NCI-H2107 (cell line): ENCODE measurements around the gene ARIH1.

Experiments
- DNase-seq: peaks from one replicate; lab custom pipeline; 2025; lab: John Stamatoyannopoulos, UW

Gene ARIH1

DNA sequence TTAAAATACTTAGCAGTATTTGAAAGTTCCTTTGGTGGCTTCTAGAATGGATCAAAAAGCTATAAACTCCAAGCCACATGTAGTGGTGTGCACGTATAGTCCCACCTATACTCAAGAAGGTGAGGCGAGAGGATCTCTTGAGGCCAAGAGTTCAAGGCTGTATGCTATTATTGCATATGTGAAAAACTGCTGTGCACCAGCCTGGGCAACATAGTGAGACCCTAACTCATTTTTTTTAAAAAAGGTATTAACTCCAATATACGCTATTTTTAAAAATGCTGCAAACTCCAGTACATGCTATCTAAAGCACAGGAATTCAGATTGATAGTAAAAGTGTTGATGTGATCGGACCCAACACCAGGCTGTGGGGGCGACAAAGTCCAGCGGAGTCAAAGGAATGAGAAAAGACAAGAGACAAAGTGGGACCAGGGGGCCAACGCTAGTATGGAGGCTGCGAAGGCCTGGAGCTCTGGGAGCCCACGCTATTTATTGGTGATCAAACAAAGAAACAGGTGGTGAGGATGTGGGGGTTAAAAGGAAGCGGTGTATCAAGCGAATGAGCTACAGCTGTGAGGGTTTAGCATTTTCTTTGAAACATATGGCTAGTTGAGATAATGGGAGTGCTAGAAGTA is 66.6 kb downstream of the ARIH1 start:
- DNase-seq = no peak

DNA sequence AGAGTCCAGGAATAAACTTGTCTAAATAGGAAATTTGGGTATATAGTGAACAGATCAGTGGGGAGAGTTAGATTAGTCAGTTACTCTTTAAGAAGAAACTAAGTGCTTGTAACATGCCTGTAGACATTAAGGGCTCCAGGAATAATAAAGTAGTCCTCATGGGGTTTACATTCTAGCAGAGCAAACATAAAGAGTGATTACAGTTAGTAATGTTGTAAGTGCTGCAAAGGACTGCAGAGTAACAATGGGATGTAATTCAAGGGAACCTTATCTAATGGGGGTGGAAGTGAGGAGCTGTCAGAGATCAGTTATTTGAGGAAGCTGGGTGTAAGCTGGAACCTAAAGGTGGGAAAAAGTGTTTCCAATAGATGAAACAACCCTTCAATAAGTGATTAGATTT is 67.5 kb downstream of the ARIH1 start:
- DNase-seq = no peak

DNA sequence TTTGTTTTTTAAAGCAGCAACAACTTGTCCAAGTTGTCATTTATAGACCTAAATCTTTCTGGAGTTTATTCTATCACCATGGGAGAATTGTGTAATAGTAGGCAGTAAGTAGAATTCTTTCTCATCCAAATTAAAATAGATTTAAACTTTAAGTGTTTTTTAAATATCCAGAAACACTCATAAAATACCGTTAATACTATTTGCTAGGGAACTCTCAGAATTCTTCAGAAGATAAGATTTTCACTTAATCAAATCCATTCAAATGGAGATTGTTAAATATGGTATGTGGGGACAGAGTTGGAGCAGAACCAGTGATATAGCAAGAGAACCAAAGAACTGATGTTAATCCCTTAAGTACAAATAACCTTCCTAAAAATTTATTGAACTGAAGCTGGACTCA is 71.0 kb downstream of the ARIH1 start:
- DNase-seq = no peak

DNA sequence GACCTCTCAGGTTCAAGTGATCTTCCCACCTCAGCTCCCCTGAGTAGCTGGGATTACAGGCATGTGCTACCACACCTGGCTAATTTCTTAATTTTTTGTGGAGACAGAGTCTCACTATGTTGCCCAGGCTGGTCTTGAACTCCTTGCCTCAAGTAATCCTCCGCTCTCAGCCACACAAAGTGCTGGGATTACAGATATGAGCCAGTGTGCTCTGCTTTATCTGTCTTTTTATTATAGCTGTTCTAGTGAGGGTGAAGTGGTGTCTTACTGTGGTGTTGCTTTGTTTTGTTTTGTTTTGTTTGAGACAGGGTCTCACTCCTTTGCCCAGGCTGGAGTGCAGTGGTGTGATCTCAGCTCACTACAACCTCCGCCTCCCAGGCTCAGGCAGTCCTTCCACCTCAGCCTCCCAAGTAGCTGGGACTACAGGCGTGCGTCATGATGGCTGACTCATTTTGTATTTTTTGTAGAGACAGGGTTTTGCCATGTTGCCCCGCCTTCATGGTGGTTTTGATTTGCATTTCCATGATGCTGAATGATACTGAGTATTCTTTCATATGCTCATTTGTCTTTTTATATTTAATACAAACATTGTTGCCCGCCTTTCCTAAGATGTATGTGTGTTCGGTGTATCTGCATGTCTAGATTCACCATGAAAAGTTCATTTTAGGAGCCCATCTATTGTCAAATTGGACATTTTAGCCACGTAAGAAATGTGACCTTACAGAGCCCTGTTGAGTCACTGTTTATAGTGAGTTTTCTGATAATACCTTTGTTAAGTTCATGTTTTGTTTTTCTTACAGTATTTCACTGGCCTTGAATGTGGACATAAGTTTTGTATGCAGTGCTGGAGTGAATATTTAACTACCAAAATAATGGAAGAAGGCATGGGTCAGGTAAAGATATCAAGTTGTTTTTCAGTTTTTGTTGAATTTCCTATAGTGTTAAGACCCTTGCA is 80.6 kb downstream of the ARIH1 start:
- no peak for DNase-seq

DNA sequence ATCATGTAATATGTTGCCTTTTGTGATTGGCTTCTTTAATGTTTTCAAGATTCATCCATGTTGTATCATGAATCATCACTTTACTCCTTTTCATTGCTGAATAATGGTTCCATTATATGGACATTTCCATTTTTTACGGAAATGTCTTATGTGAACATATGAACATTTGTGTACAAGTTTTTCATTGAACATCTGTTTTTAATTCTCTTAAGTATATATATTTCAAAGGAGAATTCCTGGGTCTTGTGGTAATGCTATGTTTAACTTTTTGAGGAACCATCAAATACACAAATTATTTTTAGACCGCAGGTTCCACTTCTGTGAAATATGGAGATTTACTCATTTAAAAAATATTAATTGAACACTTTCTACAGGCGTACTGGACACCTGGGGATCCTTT is 85.7 kb downstream of the ARIH1 start:
- DNase-seq = no peak

DNA sequence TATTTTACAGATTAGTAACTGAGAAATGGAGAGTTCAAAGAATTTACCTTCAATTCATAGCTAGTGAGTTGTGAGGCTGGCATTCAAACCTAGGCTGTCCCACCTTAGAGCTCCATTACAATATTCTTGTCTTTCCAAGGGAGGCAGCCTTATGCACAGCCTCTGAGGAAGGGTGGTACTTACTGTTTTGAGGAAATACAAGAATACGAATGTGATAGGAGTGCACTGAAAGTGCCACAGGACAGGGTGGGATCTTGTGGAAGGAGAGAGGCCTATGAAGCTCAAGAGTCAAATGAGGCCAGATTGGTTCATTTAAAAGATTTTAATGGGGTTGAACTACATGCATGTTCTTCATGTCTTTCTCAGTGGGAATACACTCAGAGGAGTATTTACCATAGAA is 86.3 kb downstream of the ARIH1 start:
- DNase-seq = no peak

DNA sequence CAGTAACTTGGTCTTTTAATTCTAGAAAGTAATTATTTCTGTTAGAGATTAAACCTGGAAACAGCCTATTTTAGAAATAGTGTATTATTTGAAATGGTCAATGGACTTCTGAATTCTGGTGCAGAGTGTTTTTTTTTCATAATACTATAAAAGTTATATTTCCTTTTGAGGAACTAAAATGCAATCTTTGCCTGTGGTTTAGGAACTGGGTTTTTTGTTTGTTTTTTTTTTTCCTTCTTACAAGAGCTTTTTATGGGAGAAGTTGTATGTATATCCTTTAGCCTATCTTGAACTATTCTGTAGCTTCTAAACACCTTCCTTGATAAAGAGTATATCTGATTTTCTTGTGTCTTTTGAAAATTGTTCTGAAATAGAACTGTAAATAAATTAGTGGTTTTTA is 88.3 kb downstream of the ARIH1 start:
- DNase-seq = no peak

DNA sequence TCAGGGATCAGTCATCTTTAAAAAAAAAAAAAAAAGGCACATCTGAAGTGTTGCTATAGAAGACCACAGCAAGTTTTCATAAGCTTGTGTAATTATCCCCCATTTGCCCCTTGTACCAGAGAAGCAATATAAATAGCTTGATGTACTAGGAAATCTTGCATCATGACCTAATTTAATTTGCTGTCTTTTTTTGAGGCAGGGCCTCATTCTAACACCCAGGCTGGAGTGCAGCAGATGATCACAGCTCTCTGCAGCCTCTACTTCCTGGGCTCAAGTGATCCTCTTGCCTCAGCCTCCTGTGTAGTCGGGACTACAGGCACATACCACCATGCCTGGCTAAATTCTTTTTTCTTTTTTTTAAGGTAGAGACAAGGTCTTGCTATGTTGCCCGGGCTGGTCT is 88.7 kb downstream of the ARIH1 start:
- DNase-seq = no peak

DNA sequence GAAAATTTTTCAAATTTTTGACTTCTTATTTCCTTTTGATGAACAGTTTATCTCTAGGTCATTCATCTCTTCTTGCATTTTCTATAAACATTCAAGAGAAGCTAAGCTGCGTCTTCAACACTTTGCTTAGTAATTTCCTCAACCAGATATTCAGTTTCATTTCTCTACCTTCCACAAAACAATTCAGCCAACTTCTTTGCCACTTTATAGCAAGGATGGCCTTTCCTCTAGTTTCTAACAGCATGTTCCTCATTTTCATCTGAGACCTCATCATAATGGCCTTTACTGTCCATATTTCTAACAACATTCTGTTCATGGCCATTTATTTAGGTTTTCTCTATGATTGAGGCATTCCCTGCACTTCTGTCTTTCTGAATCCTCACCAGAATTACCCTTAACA is 90.0 kb downstream of the ARIH1 start:
- DNase-seq = no peak

DNA sequence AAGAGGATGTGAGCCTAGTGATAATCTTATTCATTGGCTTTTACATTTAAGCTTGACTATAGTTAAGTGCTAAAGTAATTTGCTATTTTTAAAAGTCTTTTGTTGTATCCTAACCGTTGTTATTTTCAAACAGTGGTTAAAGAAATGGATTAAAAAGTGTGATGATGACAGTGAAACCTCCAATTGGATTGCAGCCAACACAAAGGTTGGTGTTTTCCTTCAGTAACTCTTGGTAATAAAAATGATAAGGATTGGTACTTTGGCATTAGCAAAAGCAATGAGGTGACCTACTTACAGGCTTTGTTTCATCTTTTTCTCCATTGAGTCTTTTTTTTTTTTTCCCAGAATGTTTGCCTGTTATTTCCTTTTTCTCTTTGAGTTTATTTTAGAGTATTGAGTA is 92.8 kb downstream of the ARIH1 start:
- no peak for DNase-seq

DNA sequence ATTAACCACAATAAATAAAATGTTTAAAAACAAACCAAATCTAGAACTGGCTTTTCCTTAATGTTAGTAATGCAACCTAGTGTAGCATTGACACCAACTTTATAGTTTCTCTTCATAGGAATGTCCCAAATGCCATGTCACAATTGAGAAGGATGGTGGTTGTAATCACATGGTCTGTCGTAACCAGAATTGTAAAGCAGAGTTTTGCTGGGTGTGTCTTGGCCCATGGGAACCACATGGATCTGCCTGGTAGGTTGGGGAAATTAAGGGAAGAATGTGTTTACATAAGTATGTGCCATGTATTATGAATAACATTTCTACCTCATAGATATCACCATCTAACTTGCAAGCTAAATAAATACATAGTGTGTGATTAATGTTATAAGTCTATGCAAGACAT is 95.9 kb downstream of the ARIH1 start:
- no peak for DNase-seq

DNA sequence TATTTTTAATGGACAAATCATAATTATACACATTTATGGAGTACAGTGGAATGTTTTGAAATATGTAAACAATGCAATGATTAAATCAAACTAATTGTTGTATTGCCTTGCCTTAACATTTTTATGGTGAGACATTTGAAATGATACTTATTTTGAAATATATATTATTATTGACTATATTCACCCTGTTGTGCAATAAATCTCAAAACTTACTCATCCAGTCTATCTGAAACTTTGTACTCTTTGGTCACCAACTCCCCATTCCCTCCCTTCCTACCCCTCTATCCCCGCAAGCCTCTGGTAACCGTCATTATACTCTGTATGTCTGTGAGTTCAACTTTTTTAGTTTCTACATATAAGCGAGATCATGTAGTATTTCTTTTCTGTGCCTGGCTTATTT is 105.7 kb downstream of the ARIH1 start:
- no peak for DNase-seq

DNA sequence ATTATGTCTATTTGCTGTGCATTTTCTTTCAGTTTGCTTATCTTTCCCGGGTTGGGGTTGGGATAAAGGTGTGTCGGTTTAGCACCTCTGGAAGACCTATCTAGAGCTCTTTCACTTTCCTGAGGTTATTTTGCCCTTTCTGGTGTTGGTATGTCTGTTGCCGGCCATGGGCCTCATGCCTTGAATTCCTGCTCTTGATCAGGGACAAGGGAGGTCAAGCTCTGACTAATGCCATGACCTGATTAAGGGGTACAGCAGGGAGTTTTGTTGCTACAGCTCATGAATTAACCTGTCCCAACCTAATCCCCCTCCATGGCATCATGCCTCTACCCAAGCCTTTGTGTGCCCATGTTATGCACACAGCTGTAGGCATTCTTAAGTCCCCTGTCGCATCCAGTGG is 109.9 kb downstream of the ARIH1 start:
- DNase-seq = no peak

DNA sequence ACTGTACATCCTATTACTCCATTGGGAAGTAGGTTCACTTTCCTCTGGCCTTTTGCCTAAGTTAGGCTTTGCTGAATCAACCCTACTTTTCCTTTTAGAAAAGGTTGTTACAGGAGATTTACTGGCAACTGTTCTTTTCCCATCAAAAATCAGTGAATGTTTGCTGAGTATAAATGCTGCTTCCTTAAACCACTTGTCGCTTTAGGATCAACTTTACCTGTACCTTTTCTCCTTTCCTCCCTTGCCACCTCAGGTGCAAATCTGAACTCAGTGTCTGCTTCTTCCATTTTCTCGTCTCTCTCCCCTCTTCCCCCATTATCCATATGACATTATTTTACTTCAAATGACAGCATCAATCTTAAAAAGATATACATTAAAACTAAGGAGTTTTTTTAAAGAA is 110.9 kb downstream of the ARIH1 start:
- no peak for DNase-seq

DNA sequence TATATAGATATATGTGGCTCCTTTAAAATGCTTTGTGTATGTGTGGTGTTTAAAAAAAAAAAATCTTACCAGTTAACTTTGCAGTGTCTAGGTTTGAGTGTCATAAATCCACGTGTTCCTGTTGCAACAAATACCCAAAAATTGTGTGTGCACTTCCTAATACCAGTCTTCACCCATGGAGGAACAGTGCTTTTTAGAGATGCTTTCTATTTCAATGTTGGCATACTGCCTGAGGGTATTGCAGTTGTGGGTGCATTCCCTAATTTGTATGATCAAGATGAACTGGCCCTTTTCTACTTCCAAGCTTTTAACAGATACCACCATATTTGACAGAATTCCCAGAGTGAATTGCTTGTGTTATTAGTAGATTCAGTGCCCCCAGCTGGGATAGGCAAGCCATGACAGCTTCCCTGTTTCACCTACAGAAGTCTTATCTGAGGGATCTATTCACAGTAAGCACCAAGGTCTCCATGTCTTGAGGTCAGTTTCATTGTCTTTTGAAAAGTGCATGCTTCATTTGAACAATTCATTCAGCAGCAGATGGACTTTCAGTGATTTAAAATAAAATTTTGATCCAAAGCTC is 111.4 kb downstream of the ARIH1 start:
- DNase-seq = no peak

DNA sequence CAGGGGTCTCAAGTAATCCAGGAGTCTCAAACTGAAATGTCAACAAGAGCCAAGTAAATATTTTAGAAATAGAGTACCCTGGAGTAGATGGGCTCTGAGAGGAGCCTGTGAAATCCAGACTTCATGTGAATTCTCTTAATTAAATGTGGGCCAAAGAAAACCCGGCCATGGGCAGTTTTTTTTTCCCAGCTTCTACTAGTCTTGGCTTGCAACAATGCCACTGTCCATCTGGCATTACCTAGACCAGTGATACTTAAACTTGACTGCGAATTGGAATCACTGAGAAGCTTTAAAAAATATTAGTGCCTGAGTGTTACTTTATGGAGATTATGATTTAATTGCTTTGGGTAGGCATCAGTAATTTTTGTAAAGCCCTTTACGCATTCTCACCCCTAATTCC is 114.0 kb downstream of the ARIH1 start:
- no peak for DNase-seq

DNA sequence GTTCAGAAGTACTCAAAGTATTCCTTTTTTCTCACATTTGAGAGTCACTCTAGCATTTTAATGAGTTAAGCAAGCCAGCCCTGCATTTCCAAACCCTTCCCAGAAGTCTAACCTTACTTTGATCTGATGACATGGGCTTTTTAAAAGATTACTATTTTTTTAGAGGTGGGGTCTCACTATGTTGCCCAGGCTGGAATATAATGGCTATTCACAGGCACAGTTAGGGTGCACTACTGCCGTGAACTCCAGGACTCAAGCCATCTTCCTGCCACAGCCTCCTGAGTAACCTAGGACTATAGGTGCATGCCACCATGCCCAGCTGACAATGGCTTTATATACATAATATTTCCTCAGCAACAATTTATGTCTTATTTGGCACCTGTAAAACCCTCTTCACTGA is 116.3 kb downstream of the ARIH1 start:
- no peak for DNase-seq

DNA sequence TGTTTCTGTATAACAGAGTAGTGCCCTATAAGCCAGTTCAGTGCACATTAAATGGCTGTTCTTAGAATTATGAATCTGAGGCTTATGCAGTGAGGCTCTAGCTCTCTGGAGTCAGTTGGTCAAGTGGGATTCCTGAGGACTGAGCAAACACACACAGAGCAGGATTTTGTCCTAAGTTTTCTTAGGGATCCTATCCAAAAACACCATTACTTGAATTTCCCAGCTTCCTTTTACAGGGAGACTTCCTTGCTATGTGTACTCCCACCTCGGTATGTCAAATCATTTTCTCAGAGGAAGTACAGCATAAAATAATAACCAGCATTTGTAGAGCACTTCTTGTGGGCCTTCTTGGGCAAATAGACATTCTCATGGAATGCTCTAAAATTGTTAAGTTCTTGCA is 117.2 kb downstream of the ARIH1 start:
- no peak for DNase-seq

DNA sequence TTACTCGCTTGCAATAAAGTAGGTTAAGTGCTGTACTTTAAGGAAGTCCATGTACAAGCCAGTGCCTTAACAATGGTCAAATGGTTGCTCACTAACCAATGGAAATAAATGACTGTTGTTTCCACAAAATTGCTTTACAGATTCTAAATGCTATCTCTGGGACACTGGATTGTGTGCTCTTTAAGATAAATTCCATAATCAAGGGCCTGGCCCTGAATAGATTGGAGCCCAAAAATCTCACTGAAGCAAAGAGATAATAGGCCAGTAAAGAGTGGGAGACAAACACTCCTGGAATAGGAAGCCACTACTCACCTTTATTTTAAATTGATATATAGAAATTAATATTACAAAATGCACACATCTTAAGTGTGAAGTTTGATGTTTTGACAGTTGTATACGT is 118.0 kb downstream of the ARIH1 start:
- no peak for DNase-seq

DNA sequence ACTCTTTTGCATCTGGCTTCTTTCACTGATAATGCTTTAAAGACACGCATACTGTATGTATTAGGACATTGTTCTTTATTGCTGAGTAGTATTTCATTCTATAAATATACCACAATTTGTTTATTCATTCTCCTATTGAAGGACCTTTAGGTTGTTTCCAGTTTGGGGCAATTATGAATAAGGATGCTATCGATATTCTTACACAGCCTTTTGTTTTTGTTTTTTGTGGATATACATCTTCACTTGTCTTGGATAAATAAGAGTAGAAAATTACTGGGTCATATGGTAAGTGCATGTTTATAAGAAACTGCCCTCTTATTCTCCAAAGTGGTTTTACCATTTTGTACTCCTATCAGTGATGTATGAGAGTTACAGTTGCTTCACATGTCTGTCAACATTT is 118.5 kb downstream of the ARIH1 start:
- no peak for DNase-seq

DNA sequence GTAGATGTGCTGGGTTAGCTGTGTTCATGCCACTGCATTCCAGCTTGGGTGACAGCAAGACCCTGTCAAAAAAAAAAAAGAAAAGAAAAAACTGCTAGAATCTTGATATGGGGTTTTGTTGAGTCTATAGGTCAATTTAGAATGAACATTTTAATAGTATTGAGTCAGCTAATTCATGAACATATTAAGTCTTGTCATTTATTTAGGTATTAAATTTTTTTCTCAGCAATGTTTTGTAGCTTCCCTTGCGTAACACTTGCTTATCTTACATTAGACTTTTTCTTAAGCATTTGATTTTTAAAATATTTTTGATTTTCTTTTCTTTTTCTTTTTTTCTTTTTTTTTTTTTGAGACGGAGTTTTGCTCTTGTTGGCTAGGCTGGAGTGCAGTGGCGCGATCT is 119.7 kb downstream of the ARIH1 start:
- no peak for DNase-seq

DNA sequence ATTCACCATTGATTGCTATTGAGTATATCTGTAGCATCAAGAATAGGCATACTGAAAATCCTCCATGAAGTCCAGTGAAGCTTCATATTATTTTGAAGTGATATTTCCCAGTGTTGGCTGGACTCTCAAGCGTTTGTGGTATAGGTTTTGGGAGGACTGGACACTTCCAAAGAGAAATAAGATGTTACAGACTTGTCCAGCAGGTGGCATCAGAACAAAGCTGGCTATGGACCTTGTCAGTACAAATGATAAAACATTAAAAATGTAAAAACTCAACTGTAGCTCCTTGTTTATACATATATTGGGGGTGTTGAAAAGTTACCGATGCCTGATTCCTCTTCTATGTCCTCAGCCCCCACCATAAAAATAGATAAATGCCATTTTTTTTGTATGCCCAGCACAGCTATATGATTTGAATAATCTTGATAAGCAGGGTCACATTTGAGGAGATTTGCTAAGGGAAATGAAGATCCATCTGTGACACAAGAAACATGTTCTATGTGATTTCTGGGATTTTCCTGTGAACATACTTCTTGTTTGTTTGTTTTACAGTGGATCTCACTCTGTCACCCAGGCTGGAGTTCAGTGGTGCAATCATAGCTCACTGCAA is 125.8 kb downstream of the ARIH1 start:
- DNase-seq = no peak

DNA sequence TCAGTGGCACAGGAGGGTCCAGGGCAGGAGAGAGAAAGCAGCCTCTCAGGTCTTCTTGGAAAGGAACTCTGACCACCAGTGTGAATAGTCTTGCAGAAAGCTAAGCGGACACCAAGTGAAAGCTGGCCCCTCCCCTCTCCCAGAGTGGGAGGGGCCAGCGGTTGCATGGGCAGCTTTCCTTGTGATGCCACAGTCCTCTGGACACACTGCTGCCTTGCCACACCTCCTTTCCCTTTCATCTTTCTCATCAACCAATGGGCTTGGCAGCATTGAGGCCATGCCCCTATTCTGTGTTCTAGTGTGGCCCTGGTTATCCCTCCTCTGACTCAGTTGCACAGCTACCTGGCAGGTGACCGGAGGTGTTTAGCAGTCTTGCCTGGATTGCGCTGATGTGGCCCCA is 130.7 kb downstream of the ARIH1 start:
- DNase-seq = no peak
